ENCODE data around the gene ARHGEF28.

Gene ARHGEF28

GRCh38 chr5:73973135-73973534 is 347.1 kb downstream of the ARHGEF28 start:
- H3K4me3 ChIP-seq (ENCODE audit: control insufficient read depth, low read depth, low read length) = no peak overlapping the region
- DNase-seq (ENCODE audit: low read depth) = no peak
- TF ChIP-seq CTCF (IDR thresholded peaks at IDR 0.05; ENCODE audit: control insufficient read depth, insufficient read depth, low read depth, low read length, missing control alignments) = no peak

GRCh38 chr5:73974871-73975360 is 348.9 kb downstream of the ARHGEF28 start:
- DNase-seq (ENCODE audit: low read depth) = no peak
- no peak overlapping the region for H3K4me3 ChIP-seq (ENCODE audit: control insufficient read depth, low read depth, low read length)
- no peak for TF ChIP-seq CTCF (IDR thresholded peaks at IDR 0.05; ENCODE audit: control insufficient read depth, insufficient read depth, low read depth, low read length, missing control alignments)

- no peak for TF ChIP-seq CTCF (IDR thresholded peaks at IDR 0.05; ENCODE audit: control insufficient read depth, insufficient read depth, low read depth, low read length, missing control alignments)
- no peak overlapping the region for H3K4me3 ChIP-seq (ENCODE audit: control insufficient read depth, low read depth, low read length)
- no peak for DNase-seq (ENCODE audit: low read depth)
Observed at GRCh38 chr5:73975845-73976244, 349.8 kb downstream of the ARHGEF28 start.

GRCh38 chr5:73977146-73977545 is 351.1 kb downstream of the ARHGEF28 start:
- TF ChIP-seq CTCF (IDR thresholded peaks at IDR 0.05; ENCODE audit: control insufficient read depth, insufficient read depth, low read depth, low read length, missing control alignments) = no peak
- H3K4me3 ChIP-seq (ENCODE audit: control insufficient read depth, low read depth, low read length) = no peak overlapping the region
- no peak for DNase-seq (ENCODE audit: low read depth)

- no peak overlapping the region for H3K4me3 ChIP-seq (ENCODE audit: control insufficient read depth, low read depth, low read length)
- DNase-seq (ENCODE audit: low read depth) = no peak
- no peak for TF ChIP-seq CTCF (IDR thresholded peaks at IDR 0.05; ENCODE audit: control insufficient read depth, insufficient read depth, low read depth, low read length, missing control alignments)
Observed at GRCh38 chr5:73979321-73979720, 353.3 kb downstream of the ARHGEF28 start.

GRCh38 chr5:73981704-73982103 is 355.7 kb downstream of the ARHGEF28 start:
- no peak for TF ChIP-seq CTCF (IDR thresholded peaks at IDR 0.05; ENCODE audit: control insufficient read depth, insufficient read depth, low read depth, low read length, missing control alignments)

GRCh38 chr5:73983644-73984043 is 357.6 kb downstream of the ARHGEF28 start:
- TF ChIP-seq CTCF (IDR thresholded peaks at IDR 0.05; ENCODE audit: control insufficient read depth, insufficient read depth, low read depth, low read length, missing control alignments) = no peak
- H3K4me3 ChIP-seq (ENCODE audit: control insufficient read depth, low read depth, low read length) = no peak overlapping the region
- no peak for DNase-seq (ENCODE audit: low read depth)

More at GRCh38 chr5:73981704-73982103, 355.7 kb downstream of the ARHGEF28 start:
- no peak for DNase-seq (ENCODE audit: low read depth)
- H3K4me3 ChIP-seq (ENCODE audit: control insufficient read depth, low read depth, low read length) = no peak overlapping the region
